Thyroid gland (tissue), 4 donors: ENCODE results near the gene MVB12B. TPM values are rescaled to one million over a fixed set of nuclear protein-coding genes. Genes with fewer than 3 reads are reported as not detected.

ENCODE experiments used
- DNase-seq, 2 donors: peaks; one replicate each; pipeline ENCODE4 v3.0.0-alpha.2; 2019
- H3K27ac ChIP-seq, 3 donors: fragments of 200-600 bp; sonication (generic); 1 replicate in 2 of 3; 2 replicates in 1 of 3; pipeline ENCODE4 v1.5.1; 2016 to 2019; ENCODE audit warnings: mild to moderate bottlenecking in 1 of 3, moderate library complexity in 1 of 3
- H3K27me3 ChIP-seq: fragments of 200-600 bp; sonication (generic); one replicate; pipeline ENCODE4 v1.5.1; 2019
- H3K36me3 ChIP-seq, 2 donors: fragments of 200-600 bp; sonication (generic); one replicate each; pipeline ENCODE4 v1.5.1; 2016 to 2019
- H3K4me1 ChIP-seq, 2 donors: fragments of 200-600 bp; sonication (generic); one replicate each; pipeline ENCODE4 v1.5.1; 2017 to 2019
- H3K4me3 ChIP-seq, 3 donors: fragments of 200-600 bp; sonication (generic); replicated peaks in 1 of 3; 1 replicate in 2 of 3; 2 replicates in 1 of 3; pipeline ENCODE4 v1.5.1; 2016; ENCODE audit warnings: mild to moderate bottlenecking in 1 of 3
- H3K9me3 ChIP-seq: fragments of 200-600 bp; sonication (generic); one replicate; pipeline ENCODE4 v1.5.1; 2017
- CTCF ChIP-seq, 6 experiments: fragments of 200-600 bp in 3 of 6; fragments of 450-650 bp in 3 of 6; sonication (generic) in 3 of 6; IDR thresholded peaks; one replicate each; pipeline ENCODE4 v1.5.1; 2016 to 2019; ENCODE audit warnings: antibody characterized with exemption in 6 of 6, mild to moderate bottlenecking in 2 of 6, inconsistent platforms in 1 of 6, moderate library complexity in 1 of 6
- POLR2A ChIP-seq, 2 donors: fragments of 450-650 bp; IDR thresholded peaks; one replicate each; pipeline ENCODE4 v1.6.1; 2017; ENCODE audit warnings: antibody characterized with exemption in 2 of 2, mild to moderate bottlenecking in 2 of 2, moderate library complexity in 1 of 2
- WGBS, 2 donors: methylation state at CpG; one replicate each; pipeline ENCODE4 v1.1.5; 2017; 5-methylcytosine and 5-hydroxymethylcytosine counted together
- intact Hi-C: fragments of 100-400 bp; cut with DNase I; formaldehyde crosslinking; loops from one replicate; pipeline ENCODE4 v1.15.1; 2023
- total RNA-seq, 4 donors: library from RNA; depleted of rRNA; stranded (reverse); fragments of >200 nt; gene quantifications; one replicate each; pipeline ENCODE4 v1.2.3, GENCODE V29; 2016

MVB12B gene
- total RNA-seq, 4 donors from 2014 or later, result 13.4 to 19.3 (median 15.5) TPM

DNA sequence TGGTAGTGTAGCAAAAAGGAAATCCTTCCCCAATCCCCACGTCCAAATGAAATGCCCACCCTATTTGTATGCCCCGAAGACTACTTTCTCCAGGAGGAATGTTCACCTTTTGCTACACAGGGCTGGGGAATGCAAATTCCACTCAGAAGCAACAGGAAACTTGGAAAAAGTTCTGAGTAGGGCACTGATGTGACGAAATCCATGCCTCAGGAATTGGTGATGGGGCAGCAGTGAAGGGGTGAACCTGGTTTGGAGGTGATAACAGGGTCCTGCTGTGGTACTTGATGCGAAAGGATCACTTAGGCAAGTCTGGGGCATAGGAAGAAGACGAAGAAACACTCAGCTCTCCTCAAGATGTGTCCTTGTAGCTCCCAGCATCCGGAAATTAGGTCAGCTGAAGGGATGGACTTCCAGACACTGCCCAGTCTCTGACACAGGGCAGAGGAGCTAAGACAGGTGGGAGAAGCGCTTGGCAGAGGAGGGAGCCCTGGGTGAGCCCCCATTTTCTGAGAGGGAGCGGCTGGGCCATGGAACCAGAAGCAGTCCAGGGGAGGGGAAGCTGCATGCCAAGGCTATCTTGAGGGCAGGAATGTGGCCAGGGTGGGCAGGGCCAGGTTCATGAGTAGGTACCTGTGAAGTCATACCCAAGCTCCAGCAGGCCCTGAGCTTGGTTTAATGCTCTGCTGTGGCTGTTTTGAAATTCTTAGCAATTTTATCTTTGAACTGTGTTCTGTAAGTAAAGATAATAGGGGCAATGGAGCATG, 22.2 kb upstream of the MVB12B start:
- Histone ChIP-seq H3K4me1 (peaks cover 0 to 10% of the 10 kb centered on the region in 2 donors), H3K36me3 (no peaks in the 10 kb centered on the region), H3K9me3 (no peaks in the 10 kb centered on the region), H3K27me3 (no peaks in the 10 kb centered on the region), H3K27ac (no peak overlapping the region), H3K4me3 (no peak overlapping the region)
- 86 to 90% methylated on average over 8 of the region's 8 CpGs for WGBS, 2 donors
- TF ChIP-seq CTCF (IDR thresholded peaks at IDR 0.05) (no peak), POLR2A (IDR thresholded peaks at IDR 0.05) (no peak)
- DNase-seq, result peak; percentile 28 to 49
- intact Hi-C loops, result loop anchor here (5.0 to 10.0 kb wide), 2 partner anchors 93 to 180 kb away; no protein-coding TSS in a partner anchor

DNA sequence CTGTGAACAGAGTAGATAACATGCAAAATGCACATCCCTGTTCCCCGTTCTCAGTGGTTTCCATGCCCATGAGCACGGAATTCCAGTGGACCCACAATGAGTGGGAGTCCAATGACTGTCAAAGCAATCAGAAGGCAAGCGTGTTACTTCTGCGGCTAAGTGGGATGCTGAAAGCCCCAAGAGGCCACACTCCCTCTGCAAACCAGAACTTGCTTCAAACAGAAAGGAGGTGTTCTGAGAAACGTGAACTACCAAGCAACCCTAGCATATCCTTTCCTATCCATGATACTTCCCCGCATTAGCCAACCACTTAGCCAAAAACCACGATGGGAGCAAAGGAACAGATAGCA, 21.7 kb upstream of the MVB12B start:
- Histone ChIP-seq H3K27me3 (no peaks in the 10 kb centered on the region), H3K27ac (no peak overlapping the region), H3K4me3 (no peak overlapping the region), H3K9me3 (no peaks in the 10 kb centered on the region), H3K36me3 (no peaks in the 10 kb centered on the region), H3K4me1 (peaks cover 0 to 12% of the 10 kb centered on the region in 2 donors)
- 51 to 80% methylated on average over 7 of the region's 7 CpGs for WGBS, 2 donors
- intact Hi-C loops, result loop anchor here (5.0 to 10.0 kb wide), 2 partner anchors 92 to 180 kb away; no protein-coding TSS in a partner anchor
- TF ChIP-seq CTCF (IDR thresholded peaks at IDR 0.05) (no peak), POLR2A (IDR thresholded peaks at IDR 0.05) (no peak)
- no peak for DNase-seq

DNA sequence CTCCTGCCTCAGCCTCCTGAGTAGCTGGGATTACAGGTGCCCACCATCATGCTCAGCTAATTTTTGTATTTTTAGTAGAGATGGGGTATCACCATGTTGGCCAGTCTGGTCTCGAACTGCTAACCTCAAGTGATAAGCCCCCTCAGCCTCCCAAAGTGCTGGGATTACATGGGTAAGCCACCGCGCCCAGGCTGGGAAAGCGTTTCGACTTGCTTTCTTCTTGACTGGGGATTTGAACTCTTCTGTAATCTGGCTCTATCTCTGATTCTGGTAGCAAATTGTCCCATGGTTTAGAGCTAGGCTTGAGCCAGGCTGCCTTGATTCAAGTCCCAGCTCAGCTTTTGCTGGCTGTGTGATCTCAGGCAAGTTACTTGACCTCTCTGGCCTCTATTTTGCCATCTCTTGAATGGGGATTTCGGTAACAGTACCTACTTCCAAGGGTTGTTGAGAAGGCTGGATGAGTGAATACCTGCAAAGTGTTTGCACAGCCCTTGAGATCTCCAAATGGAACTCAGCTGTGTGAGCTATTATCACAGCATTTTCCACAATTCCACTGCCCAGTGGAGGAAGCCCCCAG, 20.5 kb upstream of the MVB12B start:
- Histone ChIP-seq H3K27ac (no peak overlapping the region), H3K4me3 (no peak overlapping the region), H3K27me3 (no peaks in the 10 kb centered on the region), H3K9me3 (no peaks in the 10 kb centered on the region), H3K4me1 (peaks cover 0 to 19% of the 10 kb centered on the region in 2 donors), H3K36me3 (no peaks in the 10 kb centered on the region)
- DNase-seq, result no peak
- TF ChIP-seq POLR2A (IDR thresholded peaks at IDR 0.05) (no peak), CTCF (IDR thresholded peaks at IDR 0.05) (no peak)
- WGBS, 2 donors, result 93 to 97% methylated on average over 6 of the region's 6 CpGs
- intact Hi-C loops, result loop anchor here (10.0 kb wide), 1 partner anchor 179 kb away; no protein-coding TSS in a partner anchor

- H3K27ac ChIP-seq, result no peak overlapping the region
- WGBS, 2 donors, result 86 to 90% methylated on average over 13 to 15 of the region's 15 CpGs
- intact Hi-C loops, result loop anchor here (10.0 kb wide), 1 partner anchor 177 kb away; no protein-coding TSS in a partner anchor
Observed at GRCh38 chr9:126307322-126308061, 19.1 kb upstream of the MVB12B start.

More at GRCh38 chr9:126307322-126308061, 19.1 kb upstream of the MVB12B start:
- Histone ChIP-seq H3K4me1 (peaks cover 0 to 19% of the 10 kb centered on the region in 2 donors), H3K27me3 (no peaks in the 10 kb centered on the region), H3K9me3 (no peaks in the 10 kb centered on the region), H3K4me3 (no peak overlapping the region), H3K36me3 (no peaks in the 10 kb centered on the region)
- no peak for DNase-seq
- TF ChIP-seq CTCF (IDR thresholded peaks at IDR 0.05) (no peak), POLR2A (IDR thresholded peaks at IDR 0.05) (no peak)
